Measurements from ENCODE around the gene FBXL7. TPM values are rescaled to one million over a fixed set of nuclear protein-coding genes. Genes with fewer than 3 reads are reported as not detected.

The FBXL7 gene
- total and polyA plus RNA-seq, 2 of the 8 experiments (the other 6 are each of a cell fraction or from before 2014, with no cell fraction given) = 17.7 to 17.8 TPM

- TF ChIP-seq JUN (IDR thresholded peaks at IDR 0.05; ENCODE audit: low read depth, low read length) (no peak), ZNF274 (IDR thresholded peaks at IDR 0.05; ENCODE audit: borderline replicate concordance, extremely low read depth, low read length) (no peak), HDAC2 (IDR thresholded peaks at IDR 0.05; ENCODE audit: borderline replicate concordance in 1 of 2, low read depth in 2 of 2, low read length in 2 of 2) (no peak), SAP30 (IDR thresholded peaks at IDR 0.05; ENCODE audit: insufficient read depth, insufficient replicate concordance, low read length) (no peak), NRF1 (IDR thresholded peaks at IDR 0.05; ENCODE audit: low read depth, low read length) (no peak)
Observed at GRCh38 chr5:15791859-15792258, 291.9 kb downstream of the FBXL7 start (continued).

All from H1 (cell line).